ENCODE measurements around the gene TENM4. TPM values are rescaled to one million over a fixed set of nuclear protein-coding genes. Genes with fewer than 3 reads are reported as not detected.

The TENM4 gene
- total RNA-seq, 2 experiments from 2014 or later, result not detected

- H3K27ac Mint-ChIP-seq, result no peak overlapping the region
- POLR2A ChIA-PET, result no interaction called here
- ATAC-seq, result no peak
- no peaks in the 10 kb centered on the region for H3K27me3 Mint-ChIP-seq (ENCODE audit: low read depth)
- no peak overlapping the region for H3K4me3 Mint-ChIP-seq
- CTCF ChIA-PET, result no interaction called here
- H3K36me3 Mint-ChIP-seq (ENCODE audit: low read depth), result no peaks in the 10 kb centered on the region
- DNase-seq, result no peak
- no peaks in the 10 kb centered on the region for H3K9me3 Mint-ChIP-seq (ENCODE audit: insufficient read depth)
- no peaks in the 10 kb centered on the region for H3K4me1 Mint-ChIP-seq (ENCODE audit: low read depth)
These were observed 220.7 kb downstream of the TENM4 start for GRCh38 chr11:79220171-79220570.

GRCh38 chr11:79219186-79220045 lies 221.4 kb downstream of the TENM4 start:
- Mint-ChIP-seq H3K4me3 (no peak overlapping the region), H3K9me3 (ENCODE audit: insufficient read depth) (no peaks in the 10 kb centered on the region), H3K36me3 (ENCODE audit: low read depth) (no peaks in the 10 kb centered on the region), H3K4me1 (ENCODE audit: low read depth) (no peaks in the 10 kb centered on the region), H3K27me3 (ENCODE audit: low read depth) (no peaks in the 10 kb centered on the region), H3K27ac (no peak overlapping the region)
- ChIA-PET POLR2A (no interaction called here), CTCF (no interaction called here)
- ATAC-seq (no peak), DNase-seq (no peak)

- CTCF ChIA-PET, result no interaction called here
- no peak overlapping the region for H3K27ac Mint-ChIP-seq
- H3K4me1 Mint-ChIP-seq (ENCODE audit: low read depth), result no peaks in the 10 kb centered on the region
- ATAC-seq (no peak), DNase-seq (no peak)
- POLR2A ChIA-PET, result no interaction called here
- no peak overlapping the region for H3K4me3 Mint-ChIP-seq
- H3K36me3 Mint-ChIP-seq (ENCODE audit: low read depth), result no peaks in the 10 kb centered on the region
- H3K27me3 Mint-ChIP-seq (ENCODE audit: low read depth), result no peaks in the 10 kb centered on the region
- no peaks in the 10 kb centered on the region for H3K9me3 Mint-ChIP-seq (ENCODE audit: insufficient read depth)
These were observed 228.1 kb downstream of the TENM4 start for GRCh38 chr11:79212741-79213190.

GRCh38 chr11:79209540-79210266 lies 231.1 kb downstream of the TENM4 start:
- ChIA-PET POLR2A (no interaction called here), CTCF (no interaction called here)
- DNase-seq, result no peak
- Mint-ChIP-seq H3K27ac (no peak overlapping the region), H3K4me1 (ENCODE audit: low read depth) (no peaks in the 10 kb centered on the region), H3K4me3 (no peak overlapping the region), H3K9me3 (ENCODE audit: insufficient read depth) (no peaks in the 10 kb centered on the region), H3K36me3 (ENCODE audit: low read depth) (no peaks in the 10 kb centered on the region), H3K27me3 (ENCODE audit: low read depth) (no peaks in the 10 kb centered on the region)
- no peak for ATAC-seq

GRCh38 chr11:79208126-79208525 lies 232.7 kb downstream of the TENM4 start:
- CTCF ChIA-PET, result no interaction called here
- H3K4me1 Mint-ChIP-seq (ENCODE audit: low read depth), result no peaks in the 10 kb centered on the region

GRCh38 chr11:79206951-79207350 lies 233.9 kb downstream of the TENM4 start:
- ChIA-PET CTCF (no interaction called here), POLR2A (no interaction called here)
- no peaks in the 10 kb centered on the region for H3K36me3 Mint-ChIP-seq (ENCODE audit: low read depth)
- no peaks in the 10 kb centered on the region for H3K27me3 Mint-ChIP-seq (ENCODE audit: low read depth)
- DNase-seq (no peak), ATAC-seq (no peak)
- H3K9me3 Mint-ChIP-seq (ENCODE audit: insufficient read depth), result no peaks in the 10 kb centered on the region
- no peak overlapping the region for H3K27ac Mint-ChIP-seq
- no peak overlapping the region for H3K4me3 Mint-ChIP-seq
- no peaks in the 10 kb centered on the region for H3K4me1 Mint-ChIP-seq (ENCODE audit: low read depth)

More at GRCh38 chr11:79208126-79208525, 232.7 kb downstream of the TENM4 start:
- Mint-ChIP-seq H3K9me3 (ENCODE audit: insufficient read depth) (no peaks in the 10 kb centered on the region), H3K36me3 (ENCODE audit: low read depth) (no peaks in the 10 kb centered on the region), H3K27me3 (ENCODE audit: low read depth) (no peaks in the 10 kb centered on the region), H3K27ac (no peak overlapping the region), H3K4me3 (no peak overlapping the region)
- no peak for ATAC-seq
- DNase-seq, result no peak
- POLR2A ChIA-PET, result no interaction called here

GRCh38 chr11:79205786-79206185 lies 235.0 kb downstream of the TENM4 start:
- H3K4me1 Mint-ChIP-seq (ENCODE audit: low read depth), result no peaks in the 10 kb centered on the region
- ChIA-PET POLR2A (no interaction called here), CTCF (no interaction called here)

GRCh38 chr11:79201677-79202347 lies 239.0 kb downstream of the TENM4 start:
- Mint-ChIP-seq H3K27me3 (ENCODE audit: low read depth) (no peaks in the 10 kb centered on the region), H3K9me3 (ENCODE audit: insufficient read depth) (no peaks in the 10 kb centered on the region), H3K4me1 (ENCODE audit: low read depth) (no peaks in the 10 kb centered on the region), H3K4me3 (no peak overlapping the region), H3K36me3 (ENCODE audit: low read depth) (no peaks in the 10 kb centered on the region), H3K27ac (no peak overlapping the region)
- ChIA-PET POLR2A (interaction anchor here (0.6 kb wide), 1 partner anchor 430 kb away, joined by 4 read pairs; no protein-coding TSS in a partner anchor), CTCF (no interaction called here)
- ATAC-seq (no peak), DNase-seq (no peak)

More at GRCh38 chr11:79205786-79206185, 235.0 kb downstream of the TENM4 start:
- no peak overlapping the region for H3K4me3 Mint-ChIP-seq
- ATAC-seq (no peak), DNase-seq (no peak)
- no peaks in the 10 kb centered on the region for H3K9me3 Mint-ChIP-seq (ENCODE audit: insufficient read depth)
- H3K27ac Mint-ChIP-seq, result no peak overlapping the region
- H3K36me3 Mint-ChIP-seq (ENCODE audit: low read depth), result no peaks in the 10 kb centered on the region
- no peaks in the 10 kb centered on the region for H3K27me3 Mint-ChIP-seq (ENCODE audit: low read depth)

GRCh38 chr11:79200398-79201070 lies 240.3 kb downstream of the TENM4 start:
- DNase-seq, result no peak
- Mint-ChIP-seq H3K4me1 (ENCODE audit: low read depth) (no peaks in the 10 kb centered on the region), H3K36me3 (ENCODE audit: low read depth) (no peaks in the 10 kb centered on the region), H3K4me3 (no peak overlapping the region), H3K27me3 (ENCODE audit: low read depth) (no peaks in the 10 kb centered on the region), H3K9me3 (ENCODE audit: insufficient read depth) (no peaks in the 10 kb centered on the region), H3K27ac (no peak overlapping the region)
- ChIA-PET POLR2A (no interaction called here), CTCF (no interaction called here)
- no peak for ATAC-seq

GRCh38 chr11:79199729-79200354 lies 241.0 kb downstream of the TENM4 start:
- CTCF ChIA-PET, result no interaction called here
- no peaks in the 10 kb centered on the region for H3K36me3 Mint-ChIP-seq (ENCODE audit: low read depth)
- POLR2A ChIA-PET, result no interaction called here
- ATAC-seq (no peak), DNase-seq (no peak)
- no peaks in the 10 kb centered on the region for H3K9me3 Mint-ChIP-seq (ENCODE audit: insufficient read depth)
- H3K4me1 Mint-ChIP-seq (ENCODE audit: low read depth), result no peaks in the 10 kb centered on the region
- no peaks in the 10 kb centered on the region for H3K27me3 Mint-ChIP-seq (ENCODE audit: low read depth)
- H3K4me3 Mint-ChIP-seq, result no peak overlapping the region
- H3K27ac Mint-ChIP-seq, result no peak overlapping the region

- no peaks in the 10 kb centered on the region for H3K4me1 Mint-ChIP-seq (ENCODE audit: low read depth)
- no peak for ATAC-seq
These were observed 242.0 kb downstream of the TENM4 start for GRCh38 chr11:79198898-79199250.

More at GRCh38 chr11:79198898-79199250, 242.0 kb downstream of the TENM4 start:
- H3K36me3 Mint-ChIP-seq (ENCODE audit: low read depth), result no peaks in the 10 kb centered on the region
- H3K4me3 Mint-ChIP-seq, result no peak overlapping the region
- H3K9me3 Mint-ChIP-seq (ENCODE audit: insufficient read depth), result no peaks in the 10 kb centered on the region
- ChIA-PET CTCF (no interaction called here), POLR2A (no interaction called here)
- no peaks in the 10 kb centered on the region for H3K27me3 Mint-ChIP-seq (ENCODE audit: low read depth)
- DNase-seq, result no peak
- H3K27ac Mint-ChIP-seq, result no peak overlapping the region

Data from activated CD8-positive, alpha-beta T cell treated with anti-CD3 and anti-CD28 coated beads, Interleukin-2, amount 10 ng/mL, durations not matched to agents 7 days and 5 days (primary cell).